Lung (tissue), 12 donors: ENCODE data around the gene PRLR. TPM values are rescaled to one million over a fixed set of nuclear protein-coding genes. Genes with fewer than 3 reads are reported as not detected.

ENCODE experiments used
- ATAC-seq: fragments of 200-7000 bp; cut with Tn5 transposase; one replicate; pipeline ENCODE4 v1.9.1; 2020; ENCODE audit warnings: moderate number of reproducible peaks; ENCODE audit not compliant: insufficient read depth, low FRiP score
- DNase-seq, 3 donors: peaks; one replicate each; pipeline ENCODE4 v3.0.0-alpha.2; 2013 to 2017
- H3K27ac ChIP-seq, 2 donors: one replicate each; pipeline ENCODE4 v1.5.1; 2013; ENCODE audit warnings: mild to moderate bottlenecking in 2 of 2, moderate library complexity in 2 of 2, control low read depth in 1 of 2, inconsistent platforms in 1 of 2, low read depth in 1 of 2, low read length in 1 of 2
- H3K27me3 ChIP-seq, 3 donors: one replicate each; pipeline ENCODE4 v1.5.1; 2013; ENCODE audit warnings: low read length in 2 of 3; ENCODE audit not compliant: control insufficient read depth in 3 of 3, insufficient read depth in 3 of 3
- H3K36me3 ChIP-seq, 4 donors: one replicate each; pipeline ENCODE4 v1.5.1; 2013; ENCODE audit warnings: low read length in 4 of 4, mild to moderate bottlenecking in 1 of 4, moderate library complexity in 1 of 4; ENCODE audit not compliant: control insufficient read depth in 4 of 4, insufficient read depth in 4 of 4
- H3K4me1 ChIP-seq, 5 donors: one replicate each; pipeline ENCODE4 v1.5.1; 2013; ENCODE audit warnings: low read length in 5 of 5, mild to moderate bottlenecking in 2 of 5, moderate library complexity in 1 of 5; ENCODE audit not compliant: control insufficient read depth in 5 of 5, insufficient read depth in 5 of 5
- H3K4me3 ChIP-seq: one replicate; pipeline ENCODE4 v1.5.1; 2013; ENCODE audit warnings: mild to moderate bottlenecking, control low read depth, moderate library complexity
- H3K9ac ChIP-seq, 2 donors: one replicate each; pipeline ENCODE4 v1.5.1; 2013; ENCODE audit warnings: low read length in 2 of 2, control low read depth in 1 of 2; ENCODE audit not compliant: insufficient read depth in 1 of 2
- H3K9me3 ChIP-seq, 4 donors: one replicate each; pipeline ENCODE4 v1.5.1; 2013; ENCODE audit warnings: low read length in 3 of 4, mild to moderate bottlenecking in 1 of 4, moderate library complexity in 1 of 4; ENCODE audit not compliant: control insufficient read depth in 4 of 4, insufficient read depth in 3 of 4
- WGBS, 2 donors: extraction: QIAGEN DNeasy Blood & Tissue Kit; methylation state at CpG; one replicate each; pipeline ENCODE4 v1.1.7; 2013; 5-methylcytosine and 5-hydroxymethylcytosine counted together
- polyA plus RNA-seq, 2 donors: library from polyadenylated mRNA; stranded (reverse); fragments of 200-250 nt; gene quantifications; one replicate each; pipeline ENCODE4 v1.2.1, GENCODE V29; 2013
- total RNA-seq, 2 donors: library from RNA; depleted of rRNA in 1 of 2; stranded (reverse); fragments of >200 nt in 1 of 2; gene quantifications; one replicate each; pipeline ENCODE4 v1.2.1, GENCODE V29; 2014 to 2021
- TF ChIP-seq, protein P1 (sequence below): IDR thresholded peaks from 2 replicates; pipeline ENCODE4 v1.5.1; 2012; ENCODE audit warnings: mild to moderate bottlenecking; ENCODE audit errors: control extremely low read depth, extremely low read depth
- donor health status: control.
- donor health status: control.
- donor health status: Bipolar disorder and iron deficiency.
- donor health status: healthy.
- donor health status: DM: yes; HTN: yes; CAD: no.

Gene PRLR
- total and polyA plus RNA-seq, 4 donors: 0.02 to 3.4 (median 0.76) TPM

DNA sequence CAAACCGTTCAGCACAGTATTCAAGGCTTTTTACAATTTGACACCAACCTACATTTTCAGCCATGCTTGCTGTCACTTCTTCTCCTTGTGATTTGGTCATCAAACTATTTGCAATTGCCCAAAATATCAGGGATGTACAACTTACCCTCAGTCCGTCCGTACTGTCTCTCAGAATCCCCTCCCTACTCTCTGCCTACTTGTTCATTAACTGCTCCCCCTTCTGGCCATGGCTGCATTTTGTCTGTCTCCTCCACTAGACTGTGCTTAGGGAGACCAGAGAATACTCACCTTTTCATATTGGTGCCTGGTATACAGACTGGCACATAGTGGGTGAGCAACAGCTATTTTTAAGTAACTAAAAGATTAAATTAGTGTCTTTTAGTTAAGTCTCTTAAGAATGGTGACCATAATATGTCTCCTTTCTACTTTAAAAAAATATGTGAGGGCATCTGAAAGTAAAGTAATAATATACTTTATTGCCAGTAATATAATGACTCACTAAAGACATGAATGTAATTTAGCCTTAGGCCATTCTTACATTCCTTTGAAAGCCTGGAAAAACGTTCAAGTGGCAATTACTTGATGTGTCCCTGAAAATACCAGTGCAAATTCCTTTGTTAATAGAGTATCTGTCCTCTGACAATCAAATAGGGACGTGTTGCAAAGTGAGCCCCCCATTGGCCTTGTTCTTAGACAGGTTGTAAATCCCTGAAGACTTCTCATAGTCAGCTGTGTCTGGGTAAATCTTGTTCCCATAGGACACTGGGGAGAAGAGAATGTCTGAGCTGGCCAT lies 27.8 kb downstream of the PRLR start:
- DNase-seq: peak in 2 of 3 donors; percentile 46 to 54
- 60 to 62% methylated on average over 5 of the region's 5 CpGs for WGBS, 2 donors
- no peak for ATAC-seq
- TF ChIP-seq, protein P1, sequence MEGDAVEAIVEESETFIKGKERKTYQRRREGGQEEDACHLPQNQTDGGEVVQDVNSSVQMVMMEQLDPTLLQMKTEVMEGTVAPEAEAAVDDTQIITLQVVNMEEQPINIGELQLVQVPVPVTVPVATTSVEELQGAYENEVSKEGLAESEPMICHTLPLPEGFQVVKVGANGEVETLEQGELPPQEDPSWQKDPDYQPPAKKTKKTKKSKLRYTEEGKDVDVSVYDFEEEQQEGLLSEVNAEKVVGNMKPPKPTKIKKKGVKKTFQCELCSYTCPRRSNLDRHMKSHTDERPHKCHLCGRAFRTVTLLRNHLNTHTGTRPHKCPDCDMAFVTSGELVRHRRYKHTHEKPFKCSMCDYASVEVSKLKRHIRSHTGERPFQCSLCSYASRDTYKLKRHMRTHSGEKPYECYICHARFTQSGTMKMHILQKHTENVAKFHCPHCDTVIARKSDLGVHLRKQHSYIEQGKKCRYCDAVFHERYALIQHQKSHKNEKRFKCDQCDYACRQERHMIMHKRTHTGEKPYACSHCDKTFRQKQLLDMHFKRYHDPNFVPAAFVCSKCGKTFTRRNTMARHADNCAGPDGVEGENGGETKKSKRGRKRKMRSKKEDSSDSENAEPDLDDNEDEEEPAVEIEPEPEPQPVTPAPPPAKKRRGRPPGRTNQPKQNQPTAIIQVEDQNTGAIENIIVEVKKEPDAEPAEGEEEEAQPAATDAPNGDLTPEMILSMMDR: peak; percentile 19
- Histone ChIP-seq H3K27me3 (peaks cover 0 to 2% (median 0%) of the 10 kb centered on the region in 3 donors), H3K4me3 (no peak overlapping the region), H3K9ac (no peak overlapping the region), H3K4me1 (peaks cover 0 to 24% (median 9%) of the 10 kb centered on the region in 5 donors), H3K36me3 (no peaks in the 10 kb centered on the region), H3K27ac (no peak overlapping the region), H3K9me3 (no peaks in the 10 kb centered on the region)

DNA sequence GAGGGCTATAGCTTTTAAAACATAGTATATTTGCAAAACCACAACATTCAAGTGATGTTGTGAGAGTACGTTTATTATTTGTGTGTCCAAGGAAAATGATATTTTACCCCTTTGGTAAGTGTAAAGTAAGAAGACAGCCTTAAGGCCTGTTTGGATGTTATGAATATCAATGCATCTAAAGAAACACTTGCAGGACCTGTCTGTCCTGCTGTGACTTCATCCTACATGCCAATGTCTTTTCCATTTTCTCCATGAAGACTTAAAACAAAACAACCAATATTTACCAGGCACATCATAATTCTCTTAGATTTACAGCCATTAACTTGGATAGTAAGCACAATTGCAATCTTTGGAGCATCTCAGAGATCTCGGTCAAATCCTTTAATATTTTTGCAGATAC lies 29.0 kb downstream of the PRLR start:
- H3K36me3 ChIP-seq: no peaks in the 10 kb centered on the region
- ATAC-seq: no peak
- WGBS, 2 donors: 94 to 97% methylated on average over 2 of the region's 2 CpGs
- H3K9ac ChIP-seq: no peak overlapping the region
- H3K27me3 ChIP-seq: no peaks in the 10 kb centered on the region
- peaks cover 0 to 28% (median 11%) of the 10 kb centered on the region in 5 donors for H3K4me1 ChIP-seq
- no peak overlapping the region for H3K4me3 ChIP-seq
- H3K27ac ChIP-seq: no peak overlapping the region
- no peak for DNase-seq
- TF ChIP-seq, protein P1: no peak
- H3K9me3 ChIP-seq: no peaks in the 10 kb centered on the region

DNA sequence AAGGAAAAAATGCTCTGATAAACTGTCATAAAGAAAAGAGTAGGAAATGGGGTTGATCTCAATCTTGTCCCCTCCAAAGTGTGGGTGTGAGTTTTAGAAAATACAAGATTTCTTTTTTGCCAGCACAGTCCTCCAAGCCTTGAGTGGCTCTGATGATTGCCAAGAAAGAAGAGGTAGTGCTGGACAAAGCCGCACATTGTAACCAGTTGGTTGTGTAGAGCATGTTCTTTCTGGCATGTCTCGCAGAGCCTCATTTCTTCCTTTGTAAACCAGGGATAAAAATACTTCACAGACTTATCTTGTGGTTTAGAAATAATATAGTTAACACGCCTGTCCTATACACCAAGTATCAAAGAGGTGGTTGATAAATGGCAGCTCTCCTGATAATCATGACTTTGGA lies 30.4 kb downstream of the PRLR start:
- Histone ChIP-seq H3K4me1 (peaks cover 0 to 31% (median 11%) of the 10 kb centered on the region in 5 donors), H3K27me3 (no peaks in the 10 kb centered on the region), H3K27ac (no peak overlapping the region), H3K4me3 (no peak overlapping the region), H3K9me3 (no peaks in the 10 kb centered on the region), H3K9ac (no peak overlapping the region), H3K36me3 (no peaks in the 10 kb centered on the region)
- peak in 1 of 3 donors; percentile 44 for DNase-seq
- WGBS, 2 donors: 76 to 88% methylated on average over 3 of the region's 3 CpGs
- TF ChIP-seq, protein P1: no peak
- no peak for ATAC-seq
